K562 (cell line): ENCODE data around the gene PDGFA.

ENCODE experiments used
- CBX3 ChIP-seq, 2 experiments: IDR thresholded peaks; 1 replicate in 1 of 2; 2 replicates in 1 of 2; pipeline ENCODE4 v1.6.1; 2012; ENCODE audit warnings: inconsistent platforms in 2 of 2, low read length in 2 of 2, borderline replicate concordance in 1 of 2, control low read depth in 1 of 2
- TF ChIP-seq, protein P1 (sequence below): sonication (generic); formaldehyde crosslinking; IDR thresholded peaks from 2 replicates; pipeline ENCODE4 v1.8.0; 2022; ENCODE audit warnings: mild to moderate bottlenecking, low read depth, missing genetic modification reagents

DNA sequence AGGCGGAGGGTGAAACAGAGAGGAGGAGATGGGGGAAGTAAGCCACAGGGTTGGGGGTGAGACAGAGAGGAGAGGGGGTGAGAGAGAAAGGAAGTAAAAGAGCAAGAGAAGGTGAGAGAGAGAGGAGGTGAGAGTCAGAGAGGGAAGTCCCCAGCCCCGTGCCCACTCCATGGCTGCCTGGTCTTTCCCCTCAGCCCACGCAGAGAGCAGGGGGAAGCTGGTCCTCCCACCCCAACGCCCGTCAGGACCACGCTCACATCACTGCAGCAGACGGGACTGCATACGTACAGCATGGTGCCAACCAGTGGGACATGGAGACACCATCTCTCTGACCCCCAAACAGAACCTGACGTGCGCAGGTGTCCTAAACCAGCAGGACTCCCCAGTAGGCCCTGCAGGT lies 12.1 kb upstream of the PDGFA start:
- TF ChIP-seq CBX3 (IDR thresholded peaks at IDR 0.05; ENCODE audit: borderline replicate concordance in 1 of 2, low read length in 2 of 2): no peak
- TF ChIP-seq, protein P1, sequence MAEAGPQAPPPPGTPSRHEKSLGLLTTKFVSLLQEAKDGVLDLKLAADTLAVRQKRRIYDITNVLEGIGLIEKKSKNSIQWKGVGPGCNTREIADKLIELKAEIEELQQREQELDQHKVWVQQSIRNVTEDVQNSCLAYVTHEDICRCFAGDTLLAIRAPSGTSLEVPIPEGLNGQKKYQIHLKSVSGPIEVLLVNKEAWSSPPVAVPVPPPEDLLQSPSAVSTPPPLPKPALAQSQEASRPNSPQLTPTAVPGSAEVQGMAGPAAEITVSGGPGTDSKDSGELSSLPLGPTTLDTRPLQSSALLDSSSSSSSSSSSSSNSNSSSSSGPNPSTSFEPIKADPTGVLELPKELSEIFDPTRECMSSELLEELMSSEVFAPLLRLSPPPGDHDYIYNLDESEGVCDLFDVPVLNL (CRISPR knock-in tag): no peak
